ENCODE measurements around the gene EPHB6.

DNA sequence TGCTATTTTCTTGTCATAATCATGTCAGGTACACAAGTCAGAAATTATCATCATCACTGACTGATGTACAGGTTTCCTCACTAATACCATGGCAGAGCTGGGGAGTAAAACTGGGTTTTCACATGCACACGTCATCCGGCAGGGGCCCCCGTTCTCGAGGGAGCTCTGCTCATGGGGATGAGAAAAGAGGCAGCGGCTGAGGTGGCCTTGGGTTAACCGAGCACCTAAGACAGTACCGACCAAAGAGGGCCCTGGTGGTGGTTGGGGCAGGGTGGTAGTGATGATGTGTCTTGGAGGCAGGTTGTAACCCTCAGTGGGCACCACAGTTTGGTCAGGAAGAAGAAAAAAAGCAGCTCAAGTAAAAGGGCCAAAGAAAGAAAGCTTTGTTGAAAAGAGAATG, 42.8 kb downstream of the EPHB6 start:
- TF ChIP-seq POLR2AphosphoS5 (IDR thresholded peaks at IDR 0.05; ENCODE audit: borderline replicate concordance, low read depth, low read length) (no peak), EZH2 (IDR thresholded peaks at IDR 0.05) (no peak)

Measured in SK-N-MC (cell line).